WTC11 (cell line): ENCODE results near the gene PNLDC1.

ENCODE experiments used
- CREB1 ChIP-seq: sonication (generic); formaldehyde crosslinking; IDR thresholded peaks from 2 replicates; pipeline ENCODE4 v1.8.0; 2023; ENCODE audit warnings: mild to moderate bottlenecking, missing genetic modification reagents
- CTCF ChIP-seq: fragments of 200-600 bp; IDR thresholded peaks from 2 replicates; pipeline ENCODE4 v1.8.0; 2022; ENCODE audit warnings: antibody characterized with exemption
- E2F4 ChIP-seq: sonication (generic); formaldehyde crosslinking; IDR thresholded peaks from 2 replicates; pipeline ENCODE4 v1.8.1; 2022; ENCODE audit warnings: low read depth, mild to moderate bottlenecking, moderate library complexity, missing genetic modification reagents, borderline replicate concordance
- ELF4 ChIP-seq: sonication (generic); formaldehyde crosslinking; IDR thresholded peaks from 2 replicates; pipeline ENCODE4 v1.8.1; 2022; ENCODE audit warnings: low read depth, mild to moderate bottlenecking, moderate library complexity, missing genetic modification reagents
- ESRRA ChIP-seq: sonication (generic); formaldehyde crosslinking; IDR thresholded peaks from 2 replicates; pipeline ENCODE4 v1.8.1; 2022; ENCODE audit warnings: mild to moderate bottlenecking, missing genetic modification reagents, borderline replicate concordance
- FOXJ3 ChIP-seq: sonication (generic); formaldehyde crosslinking; IDR thresholded peaks from 2 replicates; pipeline ENCODE4 v1.9.0; 2021; ENCODE audit warnings: missing genetic modification reagents, mild to moderate bottlenecking, borderline replicate concordance
- GABPB1 ChIP-seq: sonication (generic); formaldehyde crosslinking; IDR thresholded peaks from 2 replicates; pipeline ENCODE4 v1.8.1; 2023; ENCODE audit warnings: mild to moderate bottlenecking, missing genetic modification reagents
- IRF2 ChIP-seq: sonication (generic); formaldehyde crosslinking; IDR thresholded peaks from 2 replicates; pipeline ENCODE4 v1.8.0; 2022; ENCODE audit warnings: low read depth, missing genetic modification reagents, borderline replicate concordance
- MYBL2 ChIP-seq: sonication (generic); formaldehyde crosslinking; IDR thresholded peaks from 2 replicates; pipeline ENCODE4 v1.8.1; 2023; ENCODE audit warnings: mild to moderate bottlenecking, moderate library complexity, missing genetic modification reagents
- NFE2L1 ChIP-seq: sonication (generic); formaldehyde crosslinking; IDR thresholded peaks from 2 replicates; pipeline ENCODE4 v1.8.1; 2023; ENCODE audit warnings: missing genetic modification reagents
- RELA ChIP-seq: sonication (generic); formaldehyde crosslinking; IDR thresholded peaks from 2 replicates; pipeline ENCODE4 v1.8.1; 2022; ENCODE audit warnings: missing genetic modification reagents, mild to moderate bottlenecking, borderline replicate concordance
- TEAD4 ChIP-seq: sonication (generic); formaldehyde crosslinking; IDR thresholded peaks from 2 replicates; pipeline ENCODE4 v1.8.0; 2022; ENCODE audit warnings: mild to moderate bottlenecking, missing genetic modification reagents

- TF ChIP-seq ESRRA (CRISPR knock-in tag) (no peak), CTCF (no peak), MYBL2 (CRISPR knock-in tag) (no peak), E2F4 (CRISPR knock-in tag) (no peak), ELF4 (CRISPR knock-in tag) (no peak), GABPB1 (no peak), CREB1 (CRISPR knock-in tag) (no peak), NFE2L1 (CRISPR knock-in tag) (no peak), FOXJ3 (no peak), IRF2 (CRISPR knock-in tag) (no peak), RELA (CRISPR knock-in tag) (no peak), TEAD4 (CRISPR knock-in tag) (no peak)
Observed at GRCh38 chr6:159823953-159824352, 23.9 kb downstream of the PNLDC1 start.
